ENCODE measurements around the gene ODAD3.

Gene ODAD3

GRCh38 chr19:11375143-11375948 is 59.6 kb downstream of the ODAD3 start:
- no peak for DNase-seq (ENCODE audit: low spot score)

- peak; percentile 100 for DNase-seq (ENCODE audit: low spot score)
Observed at GRCh38 chr19:11374433-11375142, 60.3 kb downstream of the ODAD3 start, which contains the start of gene SWSAP1. Gene SWSAP1 (plus strand): TSS chr19:11374666. CDS start chr19:11374681, 15 bp downstream.

GRCh38 chr19:11373885-11374432 is 61.0 kb downstream of the ODAD3 start:
- no peak for DNase-seq (ENCODE audit: low spot score)

GRCh38 chr19:11373166-11373884 is 61.6 kb downstream of the ODAD3 start:
- DNase-seq (ENCODE audit: low spot score), result peak; percentile 60

- no peak for DNase-seq (ENCODE audit: low spot score)
Observed at GRCh38 chr19:11370744-11371143, 64.2 kb downstream of the ODAD3 start.

All from pons (tissue), 1 donor.